HUES6 (cell line): ENCODE results near the gene EFCAB5.
"Not testable (repeated sequence)": the region's sequence is repeated elsewhere in the genome, so short reads cannot be mapped to it uniquely, and the experiment has no call there.

Experiments
- H3K27ac ChIP-seq: 2 replicates; pipeline ENCODE4 v1.7.0; 2013; ENCODE audit warnings: low read depth, mild to moderate bottlenecking, low read length, inconsistent platforms
- H3K27me3 ChIP-seq: 2 replicates; pipeline ENCODE4 v1.6.1; 2013; ENCODE audit warnings: low read length; ENCODE audit not compliant: control insufficient read depth, insufficient read depth
- H3K36me3 ChIP-seq: 2 replicates; pipeline ENCODE4 v1.6.1; 2013; ENCODE audit warnings: low read length; ENCODE audit not compliant: control insufficient read depth, insufficient read depth
- H3K4me1 ChIP-seq: 2 replicates; pipeline ENCODE4 v1.6.1; 2013; ENCODE audit warnings: low read length; ENCODE audit not compliant: control insufficient read depth, insufficient read depth
- H3K4me3 ChIP-seq: 2 replicates; pipeline ENCODE4 v1.5.1; 2013; ENCODE audit warnings: low read depth, low read length
- H3K9ac ChIP-seq: one replicate; pipeline ENCODE4 v1.6.1; 2013; ENCODE audit warnings: mild to moderate bottlenecking, low read length
- H3K9me3 ChIP-seq: 2 replicates; pipeline ENCODE4 v1.6.1; 2013; ENCODE audit warnings: low read depth, low read length; ENCODE audit not compliant: control insufficient read depth, insufficient read depth

The EFCAB5 gene

GRCh38 chr17:29918922-29919856, 22.2 kb upstream of the EFCAB5 start:
- Histone ChIP-seq H3K4me1 (peaks cover 5% of the 10 kb centered on the region), H3K36me3 (no peaks in the 10 kb centered on the region), H3K9ac (no peak overlapping the region), H3K4me3 (no peak overlapping the region), H3K27me3 (no peaks in the 10 kb centered on the region), H3K27ac (no peak overlapping the region), H3K9me3 (no peaks in the 10 kb centered on the region)

- peaks cover 5% of the 10 kb centered on the region for H3K4me1 ChIP-seq
- H3K9ac ChIP-seq = no peak overlapping the region
- H3K36me3 ChIP-seq = no peaks in the 10 kb centered on the region
These were observed 16.6 kb upstream of the EFCAB5 start for GRCh38 chr17:29924786-29925185.

GRCh38 chr17:29927546-29927945, 13.9 kb upstream of the EFCAB5 start:
- Histone ChIP-seq H3K36me3 (no peaks in the 10 kb centered on the region), H3K27ac (no peak overlapping the region), H3K27me3 (no peaks in the 10 kb centered on the region), H3K4me1 (peaks cover 14% of the 10 kb centered on the region), H3K9me3 (no peaks in the 10 kb centered on the region), H3K9ac (no peak overlapping the region), H3K4me3 (no peak overlapping the region)

More at GRCh38 chr17:29924786-29925185, 16.6 kb upstream of the EFCAB5 start:
- Histone ChIP-seq H3K27ac (no peak overlapping the region), H3K4me3 (no peak overlapping the region), H3K27me3 (no peaks in the 10 kb centered on the region), H3K9me3 (no peaks in the 10 kb centered on the region)

GRCh38 chr17:29929006-29929532, 12.4 kb upstream of the EFCAB5 start:
- Histone ChIP-seq H3K9me3 (no peaks in the 10 kb centered on the region), H3K27ac (peak overlapping the region; percentile 17; the same call in 1 of the 2 replicates), H3K36me3 (no peaks in the 10 kb centered on the region), H3K9ac (peak overlapping the region; percentile 79), H3K4me1 (peaks cover 14% of the 10 kb centered on the region), H3K4me3 (peak overlapping the region; percentile 82), H3K27me3 (no peaks in the 10 kb centered on the region)

GRCh38 chr17:29929533-29930408, 11.7 kb upstream of the EFCAB5 start, which contains the start of gene SSH2:
TSS of gene SSH2 (minus strand) at chr17:29930228. CDS start at chr17:29930000, 228 bp downstream.
- Histone ChIP-seq H3K27ac (peak within 1 kb of the TSS; percentile 17; the same call in 1 of the 2 replicates), H3K4me1 (peaks cover 14% of the 10 kb centered on the region), H3K27me3 (no peaks in the 10 kb centered on the region), H3K9ac (peak within 1 kb of the TSS; percentile 79), H3K9me3 (no peaks in the 10 kb centered on the region), H3K36me3 (no peaks in the 10 kb centered on the region), H3K4me3 (peak within 1 kb of the TSS; percentile 82)

GRCh38 chr17:29930409-29931010, 10.9 kb upstream of the EFCAB5 start:
- Histone ChIP-seq H3K27ac (no peak overlapping the region), H3K36me3 (no peaks in the 10 kb centered on the region)

GRCh38 chr17:29931231-29931932, 10.1 kb upstream of the EFCAB5 start:
- Histone ChIP-seq H3K36me3 (no peaks in the 10 kb centered on the region), H3K9ac (no peak overlapping the region), H3K9me3 (no peaks in the 10 kb centered on the region), H3K4me3 (peak overlapping the region; percentile 82), H3K4me1 (peaks cover 14% of the 10 kb centered on the region), H3K27ac (no peak overlapping the region), H3K27me3 (no peaks in the 10 kb centered on the region)

More at GRCh38 chr17:29930409-29931010, 10.9 kb upstream of the EFCAB5 start:
- Histone ChIP-seq H3K4me3 (peak overlapping the region; percentile 82), H3K4me1 (peaks cover 14% of the 10 kb centered on the region), H3K9me3 (no peaks in the 10 kb centered on the region), H3K9ac (no peak overlapping the region), H3K27me3 (no peaks in the 10 kb centered on the region)

GRCh38 chr17:29933379-29933778, 8.1 kb upstream of the EFCAB5 start:
- H3K9ac ChIP-seq = no peak overlapping the region

GRCh38 chr17:29935909-29936308, 5.5 kb upstream of the EFCAB5 start:
- H3K4me1 ChIP-seq, H3K4me3 ChIP-seq, H3K27me3 ChIP-seq, H3K9me3 ChIP-seq, H3K9ac ChIP-seq, H3K36me3 ChIP-seq, H3K27ac ChIP-seq: not testable (repeated sequence)

More at GRCh38 chr17:29933379-29933778, 8.1 kb upstream of the EFCAB5 start:
- H3K27me3 ChIP-seq = no peaks in the 10 kb centered on the region
- peaks cover 13% of the 10 kb centered on the region for H3K4me1 ChIP-seq
- no peak overlapping the region for H3K27ac ChIP-seq
- no peak overlapping the region for H3K4me3 ChIP-seq
- H3K36me3 ChIP-seq = no peaks in the 10 kb centered on the region
- no peaks in the 10 kb centered on the region for H3K9me3 ChIP-seq

- no peak overlapping the region for H3K27ac ChIP-seq
- no peaks in the 10 kb centered on the region for H3K9me3 ChIP-seq
- H3K4me1 ChIP-seq = peaks cover under 1% of the 10 kb centered on the region; the same call in 1 of the 2 replicates
These were observed 4.7 kb upstream of the EFCAB5 start for GRCh38 chr17:29936724-29937123.

More at GRCh38 chr17:29936724-29937123, 4.7 kb upstream of the EFCAB5 start:
- no peak overlapping the region for H3K9ac ChIP-seq
- no peak overlapping the region for H3K4me3 ChIP-seq
- H3K36me3 ChIP-seq = no peaks in the 10 kb centered on the region
- H3K27me3 ChIP-seq = no peaks in the 10 kb centered on the region
